Fibroblast of lung (primary cell): ENCODE data around the gene COL27A1.

Experiments used
- CTCF ChIP-seq, 2 donors: IDR thresholded peaks in 1 of 2; conservative IDR thresholded peaks in 1 of 2; 1 replicate in 1 of 2; 2 replicates in 1 of 2; pipeline ENCODE4 v1.5.1; 2011 to 2012; ENCODE audit warnings: low read length in 2 of 2, control low read depth in 1 of 2, inconsistent platforms in 1 of 2, low read depth in 1 of 2, mild to moderate bottlenecking in 1 of 2
- EZH2 ChIP-seq: IDR thresholded peaks from 2 replicates; pipeline ENCODE4 v1.5.1; 2012; ENCODE audit warnings: low read length, control low read depth, mild to moderate bottlenecking; ENCODE audit errors: missing control alignments

GRCh38 chr9:114209151-114209550 lies 53.8 kb downstream of the COL27A1 start:
- TF ChIP-seq CTCF (conservative IDR thresholded peaks at IDR 0.05 in 1 of 2, IDR thresholded peaks at IDR 0.05 in 1 of 2; ENCODE audit: low read depth in 1 of 2, low read length in 2 of 2): no peak
- no peak for TF ChIP-seq EZH2
